RWPE1 (cell line): ENCODE results near the gene HDAC7.

Experiments
- CTCF ChIA-PET: fragments of 350-600 bp; sonication (Branson Sonifier 250); formaldehyde crosslinking; extraction: SDS; loops from one replicate; lab custom pipeline; 2021; lab: Yijun Ruan, JAX
- POLR2A ChIA-PET: fragments of 400-600 bp; formaldehyde crosslinking; extraction: SDS; loops from one replicate; lab custom pipeline; 2020; ENCODE audit warnings: antibody characterized with exemption; ENCODE audit not compliant: low non-redundant PET; lab: Yijun Ruan, JAX
- DNase-seq: peaks from one replicate; pipeline ENCODE4 v3.0.0; 2012; ENCODE audit warnings: low spot score
- H3K27ac ChIP-seq: fragments of 450-650 bp; 2 replicates; pipeline ENCODE4 v1.5.1; 2017
- CTCF ChIP-seq: fragments of 450-650 bp; conservative IDR thresholded peaks from 2 replicates; pipeline ENCODE4 v1.5.1; 2017; ENCODE audit warnings: low read depth, mild to moderate bottlenecking

The HDAC7 gene

GRCh38 chr12:47785036-47785886 lies 34.4 kb downstream of the HDAC7 start:
- peak overlapping the region; percentile 90 for H3K27ac ChIP-seq
- CTCF ChIA-PET: interaction anchor here (1.0 to 1.5 kb wide), 3 partner anchors 43 to 53 kb away, joined by 3 to 8 read pairs (median 3); no protein-coding TSS in a partner anchor
- POLR2A ChIA-PET: no interaction called here
- TF ChIP-seq CTCF: no peak
- no peak for DNase-seq

- TF ChIP-seq CTCF: no peak
- DNase-seq: no peak
- POLR2A ChIA-PET: interaction anchor here (0.6 kb wide), 1 partner anchor 9 kb away, joined by 4 read pairs; no protein-coding TSS in a partner anchor
- peak overlapping the region; percentile 90 for H3K27ac ChIP-seq
- CTCF ChIA-PET: interaction anchor here (0.7 to 1.5 kb wide), 4 partner anchors 11 to 54 kb away, joined by 3 to 4 read pairs (median 4); no protein-coding TSS in a partner anchor
Observed at GRCh38 chr12:47783821-47784819, 35.6 kb downstream of the HDAC7 start.

DNA sequence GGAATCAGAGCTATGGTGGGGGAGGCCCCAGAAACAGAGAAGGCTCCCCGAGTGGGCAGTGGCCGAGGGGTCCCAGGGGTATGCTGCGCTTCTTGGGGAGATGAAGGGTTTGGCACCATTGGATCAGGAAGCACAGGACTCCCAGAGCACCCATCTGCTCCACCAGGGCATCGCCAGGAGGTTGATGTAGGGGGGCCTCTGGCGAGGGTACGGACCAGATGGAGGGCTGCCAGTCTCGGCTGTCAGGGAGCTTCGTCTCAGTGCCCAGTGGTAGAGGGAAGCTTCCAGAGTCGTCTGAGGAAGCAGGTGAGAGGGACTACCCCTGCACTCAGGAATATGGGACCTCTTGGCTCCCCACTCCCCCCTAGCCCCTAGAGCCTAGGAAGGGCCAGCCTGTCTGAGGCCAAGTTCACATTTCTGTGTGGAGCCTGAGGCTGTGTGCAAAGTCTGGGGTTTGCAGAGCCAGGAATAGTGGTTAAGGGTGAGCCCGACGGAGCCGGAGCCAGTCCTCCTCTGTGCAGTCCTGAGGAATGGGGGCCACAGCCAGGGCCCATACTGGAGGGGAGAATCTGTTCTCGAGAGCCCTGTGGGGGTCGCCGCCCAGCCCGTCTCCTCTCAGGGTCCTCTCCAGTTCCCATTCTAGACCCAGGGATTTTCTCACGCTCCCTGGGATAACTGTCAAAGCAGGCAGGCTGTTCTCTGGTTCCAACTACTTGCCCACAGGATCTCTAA lies 36.5 kb downstream of the HDAC7 start:
- ChIA-PET CTCF (interaction anchor here (0.7 to 11.5 kb wide), 5 partner anchors 10 to 68 kb away, joined by 3 to 167 read pairs (median 3); no protein-coding TSS in a partner anchor), POLR2A (interaction anchor here (0.6 to 1.2 kb wide), 2 partner anchors 10 to 39 kb away, joined by 3 to 4 read pairs; no protein-coding TSS in a partner anchor)
- DNase-seq: no peak
- peak overlapping the region; percentile 90 for H3K27ac ChIP-seq
- TF ChIP-seq CTCF: no peak

DNA sequence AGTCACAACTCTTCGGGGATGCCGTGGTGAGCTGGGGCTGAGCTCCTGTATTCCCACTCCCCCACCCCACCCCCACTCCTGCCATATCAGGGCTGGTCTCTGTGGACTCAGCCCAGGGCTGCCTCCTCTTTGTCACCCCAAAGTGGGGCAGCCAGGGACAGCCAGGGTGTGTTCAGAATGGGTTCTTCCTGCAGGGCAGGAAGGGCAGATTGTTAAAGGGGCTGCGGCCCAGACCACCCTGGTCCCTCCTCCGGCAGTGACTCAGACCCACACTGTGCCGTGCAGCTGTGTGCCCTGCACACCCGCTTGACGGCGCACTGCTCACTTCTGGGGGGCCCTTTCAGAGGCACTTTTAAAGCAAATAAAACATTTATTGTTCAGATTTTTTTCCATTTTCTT lies 37.3 kb downstream of the HDAC7 start:
- ChIA-PET CTCF (interaction anchor here (1.1 to 11.5 kb wide), 4 partner anchors 10 to 167 kb away, joined by 3 to 167 read pairs (median 12); no protein-coding TSS in a partner anchor), POLR2A (interaction anchor here (0.7 to 1.2 kb wide), 2 partner anchors 38 to 54 kb away, joined by 3 to 5 read pairs; no protein-coding TSS in a partner anchor)
- H3K27ac ChIP-seq: peak overlapping the region; percentile 90
- TF ChIP-seq CTCF: no peak
- DNase-seq: no peak

DNA sequence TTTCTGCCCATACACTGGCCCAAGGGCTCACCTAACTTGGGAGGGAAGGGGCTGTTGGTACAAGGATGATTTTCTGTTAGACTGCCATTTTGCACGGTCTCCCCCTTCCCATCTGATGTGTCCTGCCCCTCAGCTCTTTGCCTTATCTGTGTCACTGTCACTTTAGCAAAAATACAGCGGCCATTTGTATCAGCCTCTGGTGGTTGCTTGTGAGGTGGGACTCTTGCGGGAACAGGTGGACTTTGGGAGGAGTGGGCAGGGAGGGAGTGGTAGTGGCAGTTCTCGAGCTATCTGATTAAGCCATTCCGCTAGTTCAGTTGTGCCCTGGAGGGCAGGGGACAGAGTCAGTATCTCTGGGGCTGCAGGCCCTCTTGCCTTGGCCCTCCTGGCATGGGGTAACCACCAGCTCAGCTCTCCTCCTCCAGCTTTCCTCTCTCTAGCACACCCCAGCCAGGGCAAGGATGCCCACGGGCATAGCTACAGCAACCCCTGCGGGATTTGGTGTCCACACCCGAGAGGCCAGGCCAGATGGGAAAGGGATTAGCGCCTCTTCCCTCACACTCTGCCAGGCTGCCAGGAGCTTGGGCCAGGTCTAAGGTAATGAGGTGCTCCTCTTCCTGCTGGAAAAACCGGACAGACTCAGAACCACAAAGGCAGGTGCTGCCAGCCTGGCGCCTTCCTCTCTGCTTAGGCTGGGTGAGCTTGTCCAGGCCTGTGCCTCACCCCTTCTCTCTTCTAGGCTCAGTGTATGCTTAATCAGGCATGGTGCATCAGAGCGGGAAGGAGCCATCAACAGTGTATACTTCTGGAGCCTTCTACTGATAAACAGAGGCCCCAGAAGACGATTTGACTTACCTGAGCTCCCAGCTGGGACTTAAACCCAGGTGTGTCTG lies 38.0 kb downstream of the HDAC7 start:
- peak; percentile 81 for DNase-seq
- H3K27ac ChIP-seq: peak overlapping the region; percentile 90
- ChIA-PET CTCF (interaction anchor here (0.6 to 11.5 kb wide), 5 partner anchors 9 to 753 kb away, joined by 3 to 167 read pairs (median 3); no protein-coding TSS in a partner anchor), POLR2A (interaction anchor here (0.7 to 1.2 kb wide), 2 partner anchors 38 to 54 kb away, joined by 3 to 5 read pairs; no protein-coding TSS in a partner anchor)
- TF ChIP-seq CTCF: no peak
